T-helper 9 cell (primary cell): ENCODE measurements around the gene PPM1H.
"Not testable (repeated sequence)": the region's sequence is repeated elsewhere in the genome, so short reads cannot be mapped to it uniquely, and the experiment has no call there.

ENCODE experiments used
- DNase-seq: peaks from one replicate; pipeline ENCODE4 v3.0.0-alpha.2; 2020

Gene PPM1H

GRCh38 chr12:62907561-62907960, 27.4 kb downstream of the PPM1H start:
- no peak for DNase-seq

- DNase-seq = no peak
These were observed 27.9 kb downstream of the PPM1H start for GRCh38 chr12:62907078-62907477.

GRCh38 chr12:62903151-62903550, 31.8 kb downstream of the PPM1H start:
- DNase-seq = no peak

- DNase-seq = no peak
These were observed 34.2 kb downstream of the PPM1H start for GRCh38 chr12:62900686-62901272.

- no peak for DNase-seq
These were observed 35.2 kb downstream of the PPM1H start for GRCh38 chr12:62899568-62900390.

- no peak for DNase-seq
These were observed 36.4 kb downstream of the PPM1H start for GRCh38 chr12:62898526-62898925.

GRCh38 chr12:62895351-62895877, 39.5 kb downstream of the PPM1H start:
- no peak for DNase-seq

- DNase-seq = no peak
These were observed 41.7 kb downstream of the PPM1H start for GRCh38 chr12:62893276-62893675.

GRCh38 chr12:62891805-62892549, 43.0 kb downstream of the PPM1H start:
- DNase-seq = no peak

- no peak for DNase-seq
These were observed 46.4 kb downstream of the PPM1H start for GRCh38 chr12:62888454-62889110.

- DNase-seq = no peak
These were observed 48.2 kb downstream of the PPM1H start for GRCh38 chr12:62886796-62887195.

- no peak for DNase-seq
These were observed 49.7 kb downstream of the PPM1H start for GRCh38 chr12:62885242-62885641.

- not testable (repeated sequence) for DNase-seq
These were observed 50.1 kb downstream of the PPM1H start for GRCh38 chr12:62884832-62885231.

GRCh38 chr12:62882696-62883095, 52.3 kb downstream of the PPM1H start:
- no peak for DNase-seq

GRCh38 chr12:62882140-62882539, 52.8 kb downstream of the PPM1H start:
- DNase-seq = no peak

- DNase-seq = no peak
These were observed 55.3 kb downstream of the PPM1H start for GRCh38 chr12:62879691-62880090.

GRCh38 chr12:62879228-62879627, 55.7 kb downstream of the PPM1H start:
- not testable (repeated sequence) for DNase-seq

- DNase-seq = no peak
These were observed 56.7 kb downstream of the PPM1H start for GRCh38 chr12:62878211-62878610.

GRCh38 chr12:62876938-62877548, 57.9 kb downstream of the PPM1H start:
- DNase-seq = no peak

GRCh38 chr12:62873826-62874448, 61.0 kb downstream of the PPM1H start:
- no peak for DNase-seq

- DNase-seq = no peak
These were observed 61.7 kb downstream of the PPM1H start for GRCh38 chr12:62873116-62873825.
